Activated CD4-positive, CD25-positive, alpha-beta regulatory T cell treated with anti-CD3 and anti-CD28 coated beads, Interleukin-2, amount 50 U/mL, for 24 hours (primary cell): Measurements from ENCODE around the gene HRH1.
"Not testable (repeated sequence)": the region's sequence is repeated elsewhere in the genome, so short reads cannot be mapped to it uniquely, and the experiment has no call there.

Source experiments
- ATAC-seq, 2 donors: fragments of 150-1000 bp; cut with Tn5 transposase; one replicate each; pipeline ENCODE4 v1.10.0; 2021; ENCODE audit warnings: mild to moderate bottlenecking in 1 of 2, moderate library complexity in 1 of 2

The HRH1 gene, protein sequence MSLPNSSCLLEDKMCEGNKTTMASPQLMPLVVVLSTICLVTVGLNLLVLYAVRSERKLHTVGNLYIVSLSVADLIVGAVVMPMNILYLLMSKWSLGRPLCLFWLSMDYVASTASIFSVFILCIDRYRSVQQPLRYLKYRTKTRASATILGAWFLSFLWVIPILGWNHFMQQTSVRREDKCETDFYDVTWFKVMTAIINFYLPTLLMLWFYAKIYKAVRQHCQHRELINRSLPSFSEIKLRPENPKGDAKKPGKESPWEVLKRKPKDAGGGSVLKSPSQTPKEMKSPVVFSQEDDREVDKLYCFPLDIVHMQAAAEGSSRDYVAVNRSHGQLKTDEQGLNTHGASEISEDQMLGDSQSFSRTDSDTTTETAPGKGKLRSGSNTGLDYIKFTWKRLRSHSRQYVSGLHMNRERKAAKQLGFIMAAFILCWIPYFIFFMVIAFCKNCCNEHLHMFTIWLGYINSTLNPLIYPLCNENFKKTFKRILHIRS

GRCh38 chr3:11154036-11154952 lies at the start of gene HRH1:
TSS of gene HRH1 (plus strand) at chr3:11154493. CDS start at chr3:11259038, 104,545 bp downstream.
- no peak for ATAC-seq

DNA sequence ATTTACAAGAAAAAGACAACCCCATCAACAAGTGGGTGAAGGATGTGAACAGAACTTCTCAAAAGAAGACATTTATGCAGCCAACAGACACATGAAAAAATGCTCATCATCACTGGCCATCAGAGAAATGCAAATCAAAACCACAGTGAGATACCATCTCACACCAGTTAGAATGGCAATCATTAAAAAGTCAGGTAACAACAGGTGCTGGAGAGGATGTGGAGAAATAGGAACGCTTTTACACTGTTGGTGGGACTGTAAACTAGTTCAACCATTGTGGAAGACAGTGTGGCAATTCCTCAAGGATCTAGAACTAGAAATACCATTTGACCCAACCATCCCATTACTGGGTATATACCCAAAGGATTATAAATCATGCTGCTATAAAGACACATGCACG lies 41.0 kb upstream of the HRH1 start:
- ATAC-seq, result not testable (repeated sequence)

- ATAC-seq, result no peak
These were observed 38.7 kb upstream of the HRH1 start for GRCh38 chr3:11115548-11115947.

DNA sequence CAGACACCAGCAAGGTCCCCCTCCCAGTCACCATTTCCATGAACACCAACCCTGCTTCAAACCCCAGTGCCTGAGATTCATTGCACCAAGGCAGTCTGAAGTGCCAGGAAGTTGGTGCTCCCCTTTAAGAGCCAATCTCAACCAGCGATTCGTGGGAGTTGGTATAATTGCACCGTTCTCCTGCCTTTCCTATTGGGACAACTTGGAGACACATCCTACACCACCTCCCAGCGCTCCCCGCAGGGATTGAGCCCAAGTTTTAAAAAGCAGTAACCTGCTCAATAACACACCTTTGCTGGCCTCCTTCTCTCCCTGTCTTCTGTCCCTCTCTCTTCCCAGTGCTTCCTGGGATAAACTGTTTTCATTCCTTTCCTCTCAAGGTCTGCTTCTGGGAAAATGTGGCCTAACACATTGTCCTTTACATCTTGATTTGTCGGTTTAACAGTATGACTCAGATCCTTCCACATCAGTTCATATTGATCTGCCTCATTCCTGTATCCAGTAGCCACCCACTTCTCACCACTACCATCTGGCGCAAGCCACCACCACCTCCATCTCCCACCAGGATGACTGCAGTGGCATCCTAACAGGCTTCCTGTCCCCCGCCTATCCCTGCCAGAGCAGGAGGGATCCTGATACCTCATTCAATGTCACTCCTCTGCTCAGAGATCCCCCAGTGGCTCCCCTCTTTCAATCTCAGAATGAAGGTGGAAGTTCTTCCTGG lies 37.8 kb upstream of the HRH1 start:
- ATAC-seq, result no peak

DNA sequence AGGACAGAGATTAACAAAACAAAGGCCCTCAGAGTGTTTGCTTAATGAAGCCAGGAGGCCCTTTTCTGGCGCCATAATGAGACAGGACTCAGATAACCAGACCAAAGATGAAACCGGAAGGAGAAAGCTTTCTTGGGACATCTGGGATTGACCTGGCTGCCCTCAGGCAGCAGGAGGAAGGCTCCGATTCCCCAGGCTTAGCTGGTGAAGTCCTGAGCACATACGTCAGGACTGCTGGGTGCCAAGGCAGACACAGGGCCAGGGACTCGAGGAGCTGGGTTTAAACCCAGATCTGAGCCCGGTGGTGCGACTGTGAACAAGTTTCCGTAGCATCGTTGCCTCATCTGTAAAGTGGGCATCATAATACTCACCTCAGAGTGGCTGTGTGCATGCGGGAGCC lies 36.7 kb upstream of the HRH1 start:
- ATAC-seq, result no peak

- ATAC-seq, result no peak
These were observed 36.1 kb upstream of the HRH1 start for GRCh38 chr3:11118181-11118682.

DNA sequence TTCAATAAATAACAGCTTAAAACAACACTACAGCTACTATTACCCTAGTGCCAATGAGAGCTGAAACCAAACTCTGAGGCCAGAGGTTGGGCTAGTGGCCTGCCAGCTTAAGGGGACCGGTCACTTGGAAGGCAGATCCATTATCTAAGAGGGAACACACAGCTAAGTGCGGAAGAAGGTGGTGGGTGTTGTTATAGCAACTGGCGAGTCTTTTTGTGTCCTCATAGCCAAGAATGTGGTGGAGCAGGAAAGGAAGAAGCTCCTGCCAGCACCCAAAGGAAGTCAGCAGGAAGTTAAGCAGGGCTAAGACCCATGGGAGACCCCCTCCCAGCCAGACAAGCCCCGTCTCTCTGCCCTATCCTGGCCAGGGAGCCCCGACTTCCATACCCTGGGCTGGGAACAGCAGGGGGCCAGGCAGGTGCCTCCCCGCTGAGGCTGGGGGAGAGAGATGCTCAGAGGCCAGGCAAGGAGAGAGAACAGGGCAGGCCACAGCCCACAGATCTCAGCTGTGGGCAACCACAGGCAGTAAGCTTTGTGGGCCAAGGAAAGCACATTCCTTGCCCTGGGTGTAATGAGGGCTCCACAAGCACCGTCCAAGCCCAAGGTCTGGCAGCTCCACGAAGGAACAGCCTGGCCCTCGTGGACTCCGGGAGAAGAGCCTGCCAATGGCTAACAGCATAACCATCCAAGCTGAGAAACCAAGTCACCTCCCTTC lies 34.0 kb upstream of the HRH1 start:
- ATAC-seq, result no peak

- no peak for ATAC-seq
These were observed 27.6 kb upstream of the HRH1 start for GRCh38 chr3:11126653-11127052.

DNA sequence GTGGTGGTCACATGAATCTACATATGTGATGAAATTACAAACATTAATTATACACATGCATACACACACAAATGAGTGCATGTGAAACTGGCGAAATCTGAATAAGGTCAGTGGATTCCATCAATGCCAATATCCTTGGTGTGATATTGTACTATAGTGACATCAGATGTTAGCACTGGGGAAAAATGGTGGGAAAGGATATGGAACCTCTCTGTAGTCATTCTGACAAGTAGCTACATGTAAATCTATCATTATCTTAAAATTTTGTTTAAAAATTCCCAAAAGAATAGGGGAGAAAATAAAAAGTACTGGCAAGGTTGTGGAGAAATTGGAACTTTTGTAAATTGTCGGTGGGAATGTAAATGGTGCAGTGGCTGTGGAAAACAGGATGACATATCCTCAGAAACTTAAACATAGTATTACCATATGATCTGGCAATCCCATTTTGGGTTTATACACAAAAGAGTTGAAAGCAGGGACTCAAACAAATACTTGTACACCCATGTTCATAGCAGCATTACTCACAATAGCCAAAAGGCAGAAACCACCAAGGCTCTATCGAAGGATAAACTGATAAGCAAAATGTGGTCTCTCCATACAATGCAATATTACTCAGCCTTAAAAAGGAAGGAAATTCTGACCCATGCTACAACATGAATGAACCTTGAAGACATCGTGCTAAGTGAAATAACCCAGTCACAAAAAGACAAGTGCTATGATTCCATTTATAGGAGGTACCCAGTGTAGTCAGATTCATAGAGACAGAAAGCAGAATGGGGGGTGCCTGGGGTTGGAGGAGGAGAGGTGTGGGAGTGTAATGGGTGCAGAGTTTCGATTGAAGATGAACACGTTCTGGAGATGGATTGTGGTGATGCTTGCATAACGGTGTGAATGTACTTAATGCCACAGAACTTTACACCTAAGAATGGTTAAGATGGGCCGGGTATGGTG lies 25.3 kb upstream of the HRH1 start:
- no peak for ATAC-seq

DNA sequence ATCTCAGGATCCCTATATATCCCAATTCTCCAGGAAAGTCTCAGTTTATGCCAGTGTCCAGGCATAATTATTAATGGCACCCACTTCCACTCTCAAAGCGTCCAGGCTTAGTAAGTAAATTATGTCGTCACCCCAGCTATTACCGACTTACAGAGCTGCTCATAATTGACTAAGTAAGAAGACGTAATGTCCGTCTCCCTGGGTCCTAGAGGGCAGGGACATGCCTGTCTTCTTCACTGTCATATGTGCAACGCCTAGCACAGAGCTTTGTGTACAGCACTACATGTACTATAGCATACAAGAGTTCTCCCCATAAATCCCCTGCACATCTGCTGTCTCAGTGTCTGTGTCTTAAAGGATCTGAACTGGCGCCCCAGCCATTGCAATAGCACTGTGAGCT lies 23.9 kb upstream of the HRH1 start:
- ATAC-seq, result no peak

DNA sequence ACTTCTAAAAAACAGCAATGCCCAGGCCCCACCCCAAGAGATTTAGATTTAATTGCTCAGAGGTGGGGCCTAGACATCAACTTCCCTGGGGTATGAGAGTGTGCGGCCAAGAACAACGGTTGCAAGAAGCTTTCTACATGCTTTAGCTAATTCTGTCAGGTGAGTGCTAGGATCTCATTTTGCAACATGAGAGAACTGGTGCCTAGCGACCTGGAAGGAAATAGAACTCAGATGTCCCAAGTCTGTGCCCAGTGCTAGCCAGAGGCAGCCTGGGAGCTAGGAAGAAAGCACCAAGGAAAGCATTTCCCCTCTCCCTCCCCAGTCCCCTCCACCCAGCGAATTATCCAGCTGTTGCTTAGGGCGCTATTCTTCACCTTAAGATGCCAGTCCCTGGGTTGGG lies 22.9 kb upstream of the HRH1 start:
- no peak for ATAC-seq

- ATAC-seq, result not testable (repeated sequence)
These were observed 22.4 kb upstream of the HRH1 start for GRCh38 chr3:11131886-11132285.

- ATAC-seq, result no peak
These were observed 21.4 kb upstream of the HRH1 start for GRCh38 chr3:11132861-11133260.

- ATAC-seq, result no peak
These were observed 19.5 kb upstream of the HRH1 start for GRCh38 chr3:11134794-11135193.

DNA sequence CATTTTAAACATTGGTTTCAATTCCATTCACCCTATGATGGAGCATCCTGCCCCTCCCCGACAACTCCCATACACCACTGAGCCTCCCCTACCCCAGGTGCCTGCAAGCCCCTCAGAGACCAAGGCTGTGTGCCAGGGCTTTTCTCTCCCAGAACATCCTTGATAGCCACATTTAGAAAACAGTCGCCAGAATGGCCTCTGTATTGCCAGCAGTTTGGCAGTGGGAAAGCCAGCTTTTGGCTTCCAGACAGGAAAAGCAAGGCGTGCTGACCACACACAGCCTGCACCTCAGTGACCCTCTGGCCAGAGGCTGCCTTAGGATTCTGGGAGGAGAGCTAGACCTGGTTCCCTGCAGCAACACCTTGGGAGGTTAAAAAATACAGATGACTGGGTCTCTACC lies 18.2 kb upstream of the HRH1 start:
- ATAC-seq, result no peak

GRCh38 chr3:11136830-11137626 lies 17.3 kb upstream of the HRH1 start:
- no peak for ATAC-seq

GRCh38 chr3:11137627-11137959 lies 16.7 kb upstream of the HRH1 start:
- no peak for ATAC-seq

DNA sequence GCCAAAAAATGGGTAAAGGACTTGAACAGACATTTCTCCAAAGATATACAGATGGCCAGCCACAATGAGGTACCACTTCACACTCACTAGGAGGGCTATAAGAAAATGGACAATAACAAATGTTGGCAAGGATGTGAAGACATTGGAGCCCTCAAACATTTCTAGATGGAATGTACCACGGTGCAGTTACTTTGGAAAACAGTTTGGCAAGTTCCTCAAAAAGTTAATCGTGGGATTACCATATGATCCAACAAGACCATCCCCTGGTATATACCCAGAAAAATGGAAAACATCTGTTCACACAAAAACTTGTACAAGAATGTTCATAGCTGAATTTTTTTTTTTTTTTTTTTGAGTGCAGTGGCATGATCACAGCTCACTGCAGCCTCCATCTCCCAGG lies 15.9 kb upstream of the HRH1 start:
- ATAC-seq, result no peak

GRCh38 chr3:11140030-11140712 lies 14.1 kb upstream of the HRH1 start:
- ATAC-seq, result peak; percentile 44 to 65

GRCh38 chr3:11140713-11141104 lies 13.6 kb upstream of the HRH1 start:
- peak in 1 of 2 donors; percentile 25 for ATAC-seq
